Erythroblast (primary cell): ENCODE data around the gene BPTF.

Source experiments
- GATA1 ChIP-seq: IDR thresholded peaks from 2 replicates; pipeline ENCODE4 v1.6.1; 2011; ENCODE audit warnings: low read depth, mild to moderate bottlenecking, control low read depth, low read length, moderate library complexity
- POLR2A ChIP-seq: IDR thresholded peaks from 2 replicates; pipeline ENCODE4 v1.6.1; 2011; ENCODE audit warnings: mild to moderate bottlenecking, low read length

DNA sequence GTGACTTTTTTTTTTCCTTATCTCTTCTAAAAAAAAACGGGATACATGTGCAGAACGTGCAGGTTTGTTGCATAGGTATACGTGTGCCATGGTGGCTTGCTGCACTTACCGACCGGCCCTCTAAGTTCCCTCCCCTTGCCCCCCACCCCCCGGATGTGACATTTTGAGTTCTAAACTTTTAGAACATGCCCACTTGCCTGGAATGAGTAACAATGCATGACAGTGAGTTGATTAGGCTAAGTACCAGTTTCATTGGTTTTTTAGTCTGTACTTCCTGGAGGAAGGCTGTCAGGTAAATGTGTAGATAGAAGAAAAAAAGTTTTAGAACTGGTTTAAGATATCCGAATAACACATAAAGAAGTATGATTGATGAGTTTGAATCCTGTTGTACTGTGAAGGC lies 4.0 kb downstream of the BPTF start:
- no peak for TF ChIP-seq POLR2A
- no peak for TF ChIP-seq GATA1
